GM19023 (cell line): ENCODE data around the gene CD180.

ENCODE experiments used
- ATAC-seq: cut with Tn5 transposase; IDR thresholded peaks from one replicate; pipeline ENCODE4 v1.9.1; 2021; ENCODE audit warnings: mild to moderate bottlenecking, moderate library complexity; ENCODE audit not compliant: unreplicated experiment

Gene CD180

DNA sequence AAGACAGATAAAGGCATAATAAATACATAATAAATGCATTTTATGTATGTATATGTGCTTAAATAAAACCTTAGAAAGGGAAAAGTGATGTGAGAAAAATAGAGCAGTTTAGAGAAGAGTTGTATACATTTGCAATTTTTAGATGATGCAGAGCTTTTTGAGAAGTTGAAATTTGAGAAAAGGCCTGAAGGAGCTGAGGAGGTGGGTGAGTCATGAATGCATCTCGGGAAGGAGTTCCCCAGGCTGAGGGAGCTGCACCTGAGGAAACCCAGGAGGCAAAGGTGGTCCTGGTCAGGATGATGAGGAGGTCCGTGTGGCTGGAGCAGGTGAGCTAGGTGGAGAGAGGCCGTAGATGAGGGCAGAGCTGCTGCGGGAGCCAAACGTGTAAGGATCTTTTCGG lies 17.4 kb upstream of the CD180 start:
- no peak for ATAC-seq

DNA sequence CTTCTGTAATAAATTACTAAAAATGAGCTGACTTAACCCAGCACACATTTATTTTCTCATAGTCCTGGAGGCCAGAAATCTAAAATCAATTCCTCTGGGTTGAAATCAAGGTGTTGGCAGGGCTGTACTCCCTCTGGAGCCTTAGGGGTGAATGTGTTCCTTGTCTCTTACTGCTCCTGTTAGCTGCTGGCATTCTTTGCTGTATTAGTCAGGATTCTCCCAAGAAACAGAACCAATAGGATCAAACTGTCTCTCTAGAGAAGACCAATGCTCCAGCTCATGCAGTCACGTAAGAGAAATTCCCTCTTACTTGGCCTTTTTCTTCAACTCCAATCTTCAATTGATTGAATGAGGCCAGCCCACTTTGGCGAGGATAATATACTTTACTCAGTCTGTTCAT lies 15.3 kb upstream of the CD180 start:
- ATAC-seq: no peak

DNA sequence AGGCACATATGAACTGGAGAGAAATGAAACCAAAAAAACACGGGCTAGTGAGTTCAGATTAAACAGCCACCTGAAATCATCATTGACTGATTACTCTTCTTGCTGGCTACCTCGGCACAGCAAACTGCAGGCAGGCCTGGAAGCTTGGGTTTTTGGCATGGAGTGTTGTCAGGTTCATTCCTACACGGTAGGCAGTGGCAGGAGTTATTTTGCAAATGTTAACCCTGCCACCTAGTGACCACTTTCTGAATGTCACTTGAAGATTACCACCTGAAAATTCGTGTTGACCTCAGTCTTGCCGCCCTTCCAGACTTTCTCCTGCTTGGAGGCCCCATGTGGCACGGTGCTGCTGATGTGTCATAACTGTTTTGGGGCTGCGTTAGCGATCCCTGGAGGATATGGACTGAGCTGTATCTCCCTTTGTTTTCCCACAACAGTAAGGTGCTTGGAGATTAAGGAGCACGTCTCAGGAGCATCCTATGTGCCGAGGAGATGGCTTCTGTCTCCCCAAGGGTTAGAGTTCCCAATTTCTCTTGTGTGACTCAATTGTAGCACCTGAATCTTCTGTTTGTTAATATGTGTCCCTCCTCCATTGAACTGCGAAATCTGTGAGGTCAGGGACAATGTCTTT lies 12.7 kb upstream of the CD180 start:
- ATAC-seq: peak; percentile 28

DNA sequence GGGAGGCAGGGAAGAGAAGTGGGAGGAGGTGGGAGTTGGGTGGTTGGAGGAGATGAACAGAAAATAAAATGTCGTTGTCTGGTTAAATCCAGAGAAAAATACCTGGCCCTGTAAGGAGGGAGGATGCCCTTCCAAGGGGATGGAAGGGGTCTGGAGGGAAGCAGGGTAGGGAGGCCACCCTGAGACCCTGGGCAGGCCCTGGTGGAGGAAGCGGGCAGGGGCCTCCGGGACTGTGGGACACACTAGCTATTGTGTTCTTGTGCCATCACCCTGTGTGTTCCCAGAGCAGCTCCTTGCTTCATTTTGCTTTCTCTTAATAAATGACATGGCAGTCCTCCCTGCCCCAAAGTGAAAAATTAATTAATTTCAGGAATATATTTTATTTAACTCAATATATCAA lies 11.8 kb upstream of the CD180 start:
- ATAC-seq: no peak

DNA sequence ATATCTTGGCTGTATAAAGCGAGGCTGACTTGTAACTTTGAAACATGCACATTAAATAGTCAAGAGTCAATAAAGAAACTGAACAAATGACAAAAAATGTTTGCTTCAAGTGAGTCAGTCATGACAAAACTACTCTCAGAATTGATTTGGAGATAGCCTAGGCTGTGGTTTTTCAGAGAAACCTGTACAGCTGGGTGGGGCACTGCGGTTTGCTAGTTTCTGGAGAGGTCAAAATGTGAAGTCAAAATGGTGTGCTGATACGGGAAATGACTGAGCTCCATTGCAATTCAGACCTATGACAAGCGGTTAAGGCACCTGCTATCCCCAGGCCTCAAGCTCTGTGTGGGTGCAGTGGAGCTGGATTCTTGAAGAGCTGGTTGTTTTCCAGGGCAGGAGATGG lies 10.3 kb upstream of the CD180 start:
- ATAC-seq: peak; percentile 87

DNA sequence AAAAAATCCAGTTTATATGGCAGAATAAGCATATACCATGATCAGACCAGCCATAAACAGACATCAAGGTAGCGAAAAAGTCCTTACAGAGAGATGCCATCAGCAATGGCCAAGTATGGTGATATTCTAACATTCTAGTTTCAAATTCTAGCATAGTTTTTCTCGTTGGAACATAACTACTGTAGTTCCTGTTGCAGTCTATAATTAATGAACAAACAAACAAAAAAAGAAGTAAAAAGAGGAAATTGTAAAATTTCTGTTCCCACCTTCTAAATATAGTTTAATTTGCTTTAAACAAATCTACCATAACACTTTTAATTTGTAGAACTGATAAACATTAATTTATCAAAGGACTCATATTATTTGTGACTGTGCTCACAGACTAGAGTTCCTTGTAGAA lies 9.9 kb upstream of the CD180 start:
- ATAC-seq: no peak

DNA sequence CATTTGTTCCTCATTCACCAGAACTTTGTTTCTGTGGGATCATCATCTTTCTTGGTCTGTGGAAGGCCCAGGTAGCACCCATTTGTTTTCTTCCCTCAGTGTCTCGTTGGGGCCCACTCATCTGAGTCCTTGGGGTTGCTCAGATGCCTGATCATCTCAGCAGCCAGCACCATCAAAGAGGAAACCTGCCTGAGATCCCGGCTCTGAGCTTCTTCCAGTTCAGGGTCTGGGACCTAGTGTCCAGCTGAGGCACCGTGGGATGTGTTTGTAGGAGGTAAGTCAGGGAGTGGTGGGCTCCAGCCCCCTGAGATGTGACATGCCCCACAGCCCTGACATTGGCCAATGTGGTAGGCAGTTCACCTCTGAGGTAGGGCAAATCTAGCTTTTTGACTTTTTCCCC lies 9.4 kb upstream of the CD180 start:
- no peak for ATAC-seq

DNA sequence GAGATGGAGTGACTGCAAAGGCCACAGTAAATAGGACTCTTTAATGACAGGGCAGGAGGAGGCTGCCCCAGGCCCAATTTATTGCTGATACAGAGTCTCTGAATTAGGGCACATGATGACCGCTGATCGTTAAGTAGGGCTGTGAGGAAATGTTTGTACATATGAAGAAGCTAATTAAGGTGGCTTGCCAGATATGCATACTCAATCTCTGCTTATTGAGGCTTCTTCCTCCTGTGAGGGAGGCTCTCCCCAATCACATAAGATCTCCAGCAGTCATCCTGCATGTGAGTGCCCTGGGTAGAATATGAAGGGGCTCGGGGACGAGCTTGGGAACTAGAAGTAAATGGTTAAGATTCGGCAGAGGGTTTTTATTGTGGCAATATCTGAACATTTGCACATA lies 8.2 kb upstream of the CD180 start:
- no peak for ATAC-seq

DNA sequence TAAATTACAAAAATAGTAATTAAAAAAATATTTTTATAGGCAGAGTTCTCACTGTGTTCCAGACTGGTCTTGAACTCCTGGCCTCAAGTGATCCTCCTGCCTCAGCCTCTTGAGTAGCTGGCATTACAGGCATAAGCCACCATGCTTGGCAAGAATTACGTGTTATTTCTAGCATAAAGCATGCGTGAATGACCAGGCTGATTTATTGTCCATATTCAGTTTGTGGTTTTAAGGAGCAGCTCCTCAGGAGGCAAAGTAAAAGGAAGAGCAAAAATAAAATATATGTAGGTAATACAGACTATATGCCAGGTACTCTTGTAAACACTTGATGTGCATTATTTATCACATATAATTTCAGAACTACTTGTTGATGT lies 7.1 kb upstream of the CD180 start:
- ATAC-seq: no peak

DNA sequence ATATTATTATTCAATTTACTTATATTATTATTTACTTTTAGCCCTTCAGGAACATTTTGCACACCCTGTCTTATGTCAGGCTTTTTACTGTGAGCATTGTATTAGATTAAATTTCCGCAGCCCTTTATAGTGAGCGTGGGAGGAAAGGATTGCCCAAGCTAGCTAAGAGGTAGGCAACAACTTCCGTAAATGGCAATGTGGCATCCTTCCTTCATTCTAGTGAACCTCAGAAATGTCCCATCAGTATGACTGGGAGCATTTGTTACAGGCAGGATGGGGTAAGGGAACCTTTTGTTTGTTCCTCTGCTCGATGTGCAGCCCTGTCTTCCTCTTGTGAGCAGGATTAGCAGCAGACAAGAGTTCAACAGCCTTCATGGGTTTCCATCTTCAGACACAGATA lies 6.2 kb upstream of the CD180 start:
- no peak for ATAC-seq

DNA sequence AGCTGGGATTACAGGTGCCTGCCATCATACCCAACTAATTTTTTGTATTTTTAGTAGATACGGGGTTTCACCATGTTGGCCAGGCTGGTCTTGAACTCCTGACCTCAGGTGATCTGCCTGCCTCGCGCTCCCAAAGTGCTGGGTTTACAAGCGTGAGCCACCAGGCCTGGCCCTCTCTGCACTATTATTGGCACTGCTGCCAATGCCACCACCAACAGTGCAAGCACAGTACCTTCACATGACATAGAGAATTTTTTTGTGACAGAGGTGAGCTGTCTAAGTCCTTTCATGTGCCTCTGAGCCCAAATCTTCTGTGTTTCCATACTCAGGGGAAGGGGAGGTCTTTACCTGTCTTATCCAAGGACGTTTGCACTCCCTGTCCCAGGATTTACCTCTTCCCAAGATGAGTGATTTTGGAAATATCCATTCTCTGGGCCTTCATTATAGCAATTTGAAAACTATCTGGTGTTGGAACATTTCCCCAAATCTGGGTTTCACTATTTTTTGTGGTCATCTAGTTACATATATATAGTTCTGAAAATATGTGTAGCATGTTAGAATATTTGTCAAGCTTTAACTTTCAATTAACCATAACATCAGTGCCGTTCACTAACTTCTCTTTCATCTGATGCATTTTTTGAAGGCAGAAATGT lies 5.4 kb upstream of the CD180 start:
- no peak for ATAC-seq

DNA sequence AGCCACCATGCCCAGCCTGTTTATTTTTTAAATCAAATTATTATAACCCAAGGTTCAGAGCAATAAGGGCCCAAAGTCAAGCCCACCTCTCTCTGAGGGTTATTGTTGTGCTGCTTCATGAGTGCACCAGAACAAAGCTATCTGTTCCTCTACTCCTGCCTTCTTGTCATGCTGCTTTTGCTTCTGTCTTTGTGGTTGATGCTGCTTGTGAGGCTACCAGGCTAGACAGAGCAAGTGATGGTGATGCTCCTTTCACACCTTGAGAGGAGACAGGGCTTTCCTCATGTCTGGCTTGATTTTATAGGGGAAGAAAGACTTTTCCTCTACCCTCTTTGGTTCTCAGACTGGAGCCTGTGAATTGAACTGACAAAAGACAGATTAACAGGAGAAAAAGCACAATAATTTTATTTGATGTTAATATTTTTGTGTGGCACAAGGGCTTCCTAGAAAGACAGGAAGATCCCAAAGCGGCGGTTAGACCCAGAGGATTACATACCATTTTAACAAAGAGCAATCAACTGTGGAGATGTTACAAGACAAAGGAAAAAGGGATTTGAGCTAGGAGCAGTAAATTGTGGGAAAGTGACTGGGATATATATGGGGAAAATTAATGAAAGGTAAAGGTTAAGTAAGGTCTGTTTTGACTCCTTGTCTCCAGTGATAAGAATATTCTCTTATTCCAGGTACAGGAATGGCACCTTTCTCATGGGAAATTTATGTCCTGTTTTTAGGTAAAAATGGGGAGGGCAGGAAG lies 4.4 kb upstream of the CD180 start:
- no peak for ATAC-seq

DNA sequence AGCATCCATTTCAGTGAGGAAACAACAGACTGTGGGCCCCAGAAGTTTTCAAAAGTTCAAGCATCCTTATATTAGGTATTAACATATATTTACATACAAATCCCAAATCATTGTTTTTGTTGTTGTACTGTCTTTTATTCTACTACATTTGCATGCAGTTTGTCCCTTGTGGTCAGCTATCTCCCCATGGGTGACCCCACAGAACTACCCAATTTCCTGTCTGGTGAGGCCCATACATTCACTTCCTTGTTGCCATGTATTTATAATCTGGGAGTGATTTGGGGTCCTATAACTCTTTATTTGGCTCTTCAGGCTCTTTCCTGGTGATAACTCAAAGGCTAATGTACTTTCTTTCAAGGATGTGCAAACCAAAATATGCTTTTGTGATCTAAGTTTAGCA lies 3.3 kb upstream of the CD180 start:
- no peak for ATAC-seq

DNA sequence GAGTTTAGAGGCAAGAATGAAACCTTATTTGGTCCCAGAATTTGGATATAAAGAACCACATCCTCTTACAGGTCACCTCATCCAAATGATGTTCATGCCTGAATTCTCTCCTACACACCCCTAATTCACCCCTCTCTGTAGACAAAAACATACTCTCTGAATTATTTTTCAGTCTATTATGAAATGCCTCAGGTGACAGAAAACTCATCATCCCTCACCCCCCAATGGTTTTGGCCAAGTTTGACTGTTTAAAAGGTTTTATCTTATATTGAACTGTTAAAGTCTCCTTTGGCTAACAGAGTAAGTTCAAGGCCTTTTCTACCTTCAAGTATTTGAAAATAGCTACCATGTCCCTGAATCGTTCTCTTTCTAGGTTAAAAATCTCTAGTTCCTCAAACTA lies 2.3 kb upstream of the CD180 start:
- ATAC-seq: no peak

DNA sequence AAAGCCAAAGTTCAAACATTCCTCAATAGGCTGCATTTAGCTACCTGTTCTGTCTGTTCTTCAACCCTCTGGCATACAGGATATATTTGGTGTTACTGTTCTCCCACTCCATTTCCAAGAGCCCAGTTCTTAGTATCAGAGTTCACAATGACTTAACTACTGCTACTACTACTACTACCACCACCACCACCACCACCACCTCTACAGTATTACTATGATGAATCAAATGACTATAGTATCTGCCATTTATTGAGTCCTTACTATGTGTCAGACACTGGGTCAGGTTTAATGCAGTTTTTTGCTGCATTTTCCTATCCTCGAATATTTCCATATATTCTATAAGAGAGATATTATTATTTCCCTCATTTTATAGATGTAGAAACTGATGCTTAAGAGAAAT lies 937 bp upstream of the CD180 start:
- no peak for ATAC-seq

DNA sequence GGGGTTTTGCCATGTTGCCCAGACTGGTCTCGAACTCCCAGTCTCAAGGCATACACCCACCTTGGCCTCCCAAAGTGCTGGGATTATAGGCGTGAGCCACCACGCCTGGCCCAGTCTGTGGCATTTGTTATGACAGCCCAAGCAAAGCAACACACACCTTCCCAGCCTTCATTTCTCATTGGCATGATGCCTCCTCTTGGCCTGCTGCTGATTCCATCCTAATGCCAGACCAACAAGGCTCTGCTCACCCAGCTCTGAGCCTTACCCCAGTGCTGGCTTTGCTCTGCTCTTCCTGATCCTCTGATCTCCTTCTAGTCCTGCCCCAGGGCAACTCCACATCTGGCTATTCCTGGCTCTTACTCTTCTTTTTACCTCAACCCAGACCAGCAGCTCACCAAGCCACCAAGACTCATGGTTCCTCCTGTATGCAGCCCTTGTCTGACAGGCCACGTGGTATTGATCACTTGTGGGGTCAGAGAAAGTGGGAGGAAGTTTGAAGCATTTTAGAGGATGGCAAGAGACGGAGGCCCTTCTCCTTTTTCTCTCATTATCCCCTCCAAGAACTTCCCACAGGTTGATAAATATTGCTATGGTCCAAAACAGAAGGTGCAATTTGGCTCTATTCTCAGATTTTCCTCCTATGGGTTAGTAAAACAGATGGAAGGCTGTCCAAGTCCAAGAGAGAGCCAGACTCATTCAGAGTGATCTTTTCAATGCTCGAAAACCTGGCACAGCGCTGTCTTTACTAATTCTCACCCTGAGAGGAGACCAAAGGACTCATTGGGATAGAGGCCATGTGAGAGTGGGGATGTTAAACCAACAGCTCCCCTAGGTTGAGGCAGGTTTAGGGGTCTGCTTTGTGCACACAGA lies 958 bp downstream of the CD180 start:
- no peak for ATAC-seq

DNA sequence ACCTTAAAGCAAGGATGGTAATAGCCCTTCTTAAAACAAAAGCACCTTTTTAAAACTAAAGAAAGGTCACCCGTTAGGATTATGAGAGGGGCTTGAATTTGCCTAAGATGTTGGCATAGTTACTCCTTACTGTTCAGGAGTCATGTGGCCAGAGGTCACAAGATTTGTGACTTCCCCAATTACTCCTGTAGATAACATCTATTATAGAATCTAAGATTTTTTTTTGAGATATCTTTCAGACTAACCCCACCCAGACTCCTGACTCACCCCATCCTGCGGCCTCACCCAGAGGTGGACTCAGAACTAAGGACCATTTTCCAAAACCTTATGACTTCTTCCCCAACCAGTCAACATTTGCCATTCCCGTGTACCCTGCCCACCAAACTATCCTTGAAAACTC lies 2.4 kb downstream of the CD180 start:
- no peak for ATAC-seq

DNA sequence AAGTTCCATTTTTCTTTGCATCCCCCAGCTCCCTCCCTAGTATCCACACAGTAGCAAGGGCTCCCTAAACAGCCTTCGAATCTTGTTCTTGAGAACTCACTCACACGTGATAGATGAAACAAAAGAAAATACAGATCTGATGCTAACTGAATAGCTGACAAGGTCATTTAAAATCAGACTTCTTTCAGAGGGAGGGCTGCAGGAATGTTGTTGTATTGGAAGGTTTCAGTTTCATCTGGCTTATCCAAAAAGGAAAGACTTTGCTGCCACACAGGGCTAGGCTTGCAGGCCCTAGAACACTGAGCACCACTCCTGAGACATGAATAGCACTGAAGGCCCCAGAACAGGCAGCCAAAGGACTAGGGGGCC lies 3.2 kb downstream of the CD180 start:
- no peak for ATAC-seq

DNA sequence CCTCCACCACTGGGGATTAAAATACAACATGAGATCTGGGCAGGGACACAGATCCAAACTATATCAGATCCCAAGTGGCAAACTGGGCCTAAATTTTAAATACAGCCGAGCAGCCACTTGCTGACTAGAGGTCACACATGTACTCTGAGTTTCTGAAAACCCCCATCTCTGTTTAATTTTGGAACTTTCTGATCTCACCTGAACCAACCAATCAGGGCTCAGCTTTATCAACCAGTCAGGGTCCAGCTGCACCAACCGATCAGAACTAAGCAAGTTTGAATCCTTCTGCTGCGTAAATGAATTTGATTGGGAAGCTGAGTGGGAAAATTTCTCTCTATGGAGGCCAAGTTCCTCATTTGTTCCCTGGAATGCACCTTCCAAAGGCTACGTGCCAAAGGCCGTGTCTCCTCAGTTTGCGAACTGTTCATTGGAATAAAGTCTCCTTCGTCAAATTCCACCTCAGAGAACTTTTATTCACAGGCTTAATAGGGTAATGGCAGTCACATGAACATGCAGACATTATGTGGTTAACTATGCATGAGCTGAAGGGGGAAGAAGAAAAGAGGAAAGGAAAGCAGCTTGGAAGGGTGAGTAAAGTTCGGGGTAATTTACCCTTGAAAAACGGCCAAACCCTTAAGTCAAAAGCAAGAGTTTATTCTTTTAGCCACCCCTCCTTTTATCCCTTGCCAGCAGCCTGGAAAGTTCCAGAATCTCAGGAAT lies 3.7 kb downstream of the CD180 start:
- no peak for ATAC-seq

DNA sequence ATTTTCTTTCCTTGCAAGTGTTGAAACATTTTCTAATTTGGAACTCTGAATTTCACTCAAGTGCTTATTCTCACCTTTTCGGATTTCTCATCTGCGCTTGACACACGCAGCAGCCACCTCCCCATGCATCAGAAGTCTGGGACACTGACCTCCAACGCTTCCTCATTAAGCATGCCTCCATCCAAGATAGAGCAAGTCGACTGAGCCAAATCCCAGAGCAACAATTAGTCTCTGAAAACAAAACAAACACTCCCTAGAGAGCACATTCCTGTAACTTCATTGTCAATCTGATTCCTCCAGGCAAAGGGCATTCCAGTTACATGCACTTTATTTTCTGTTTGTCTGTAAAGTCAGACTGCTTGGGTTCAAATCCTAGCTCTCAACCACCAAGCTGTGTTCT lies 5.7 kb downstream of the CD180 start:
- no peak for ATAC-seq

DNA sequence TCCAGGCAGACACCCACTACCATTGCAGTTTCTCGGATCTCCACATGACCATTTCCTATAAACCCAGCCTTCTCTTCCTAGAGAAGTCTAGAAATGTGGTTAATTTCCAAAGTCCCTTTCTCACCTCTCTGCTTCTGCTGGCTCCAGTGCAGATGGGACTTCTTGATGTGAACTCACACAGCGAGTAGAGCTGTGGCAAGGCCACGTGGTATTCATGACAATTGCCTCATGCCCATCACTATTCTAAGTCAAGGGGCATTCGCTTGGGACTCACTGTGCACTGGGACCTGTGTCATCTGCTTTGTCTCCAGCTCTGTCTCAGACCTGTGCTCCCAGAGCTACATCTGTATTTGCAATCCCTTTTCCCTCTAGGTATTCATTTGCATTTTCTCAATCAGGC lies 6.2 kb downstream of the CD180 start:
- ATAC-seq: no peak
